ENCODE measurements around the gene GDI2.

The GDI2 gene

GRCh38 chr10:5735119-5735518 is 78.1 kb downstream of the GDI2 start:
- Histone ChIP-seq H3K4me3 (no peak overlapping the region), H3K27ac (no peak overlapping the region)
- DNase-seq (ENCODE audit: low spot score): no peak
- no peak for TF ChIP-seq CTCF (IDR thresholded peaks at IDR 0.05)

GRCh38 chr10:5732141-5732540 is 81.1 kb downstream of the GDI2 start:
- TF ChIP-seq CTCF (IDR thresholded peaks at IDR 0.05): no peak
- Histone ChIP-seq H3K4me3 (no peak overlapping the region), H3K27ac (no peak overlapping the region)
- DNase-seq (ENCODE audit: low spot score): no peak

GRCh38 chr10:5731559-5731958 is 81.7 kb downstream of the GDI2 start:
- no peak overlapping the region for H3K27ac ChIP-seq
- TF ChIP-seq CTCF (IDR thresholded peaks at IDR 0.05): no peak
- DNase-seq (ENCODE audit: low spot score): no peak
- H3K4me3 ChIP-seq: no peak overlapping the region

GRCh38 chr10:5730766-5731165 is 82.5 kb downstream of the GDI2 start:
- no peak overlapping the region for H3K4me3 ChIP-seq
- no peak for DNase-seq (ENCODE audit: low spot score)
- H3K27ac ChIP-seq: no peak overlapping the region
- TF ChIP-seq CTCF (IDR thresholded peaks at IDR 0.05): no peak

- DNase-seq (ENCODE audit: low spot score): no peak
- TF ChIP-seq CTCF (IDR thresholded peaks at IDR 0.05): no peak
- H3K4me3 ChIP-seq: no peak overlapping the region
- H3K27ac ChIP-seq: no peak overlapping the region
These were observed 89.5 kb downstream of the GDI2 start for GRCh38 chr10:5723692-5724091.

- no peak for TF ChIP-seq CTCF (IDR thresholded peaks at IDR 0.05)
- no peak for DNase-seq (ENCODE audit: low spot score)
- H3K4me3 ChIP-seq: no peak overlapping the region
- H3K27ac ChIP-seq: no peak overlapping the region
These were observed 93.1 kb downstream of the GDI2 start for GRCh38 chr10:5720182-5720581.

GRCh38 chr10:5719546-5719945 is 93.7 kb downstream of the GDI2 start:
- H3K27ac ChIP-seq: no peak overlapping the region
- no peak overlapping the region for H3K4me3 ChIP-seq
- no peak for TF ChIP-seq CTCF (IDR thresholded peaks at IDR 0.05)
- DNase-seq (ENCODE audit: low spot score): no peak
